Hepatocyte (in vitro differentiated cells): ENCODE data around the gene PGPEP1. TPM values are rescaled to one million over a fixed set of nuclear protein-coding genes. Genes with fewer than 3 reads are reported as not detected.

Source experiments
- DNase-seq: peaks from one replicate; pipeline ENCODE4 v3.0.0-alpha.2; 2016; ENCODE audit warnings: low spot score
- H2AFZ ChIP-seq: fragments of 200-600 bp; sonication (generic); 2 replicates; pipeline ENCODE4 v1.6.0; 2016; ENCODE audit warnings: antibody characterized with exemption, mild to moderate bottlenecking
- H3K27ac ChIP-seq: fragments of 200-600 bp; sonication (generic); 2 replicates; pipeline ENCODE4 v1.5.1; 2016; ENCODE audit warnings: mild to moderate bottlenecking
- H3K27me3 ChIP-seq: fragments of 200-600 bp; sonication (generic); 2 replicates; pipeline ENCODE4 v1.6.1; 2016
- H3K36me3 ChIP-seq: fragments of 200-600 bp; sonication (generic); replicated peaks from 2 replicates; pipeline ENCODE4 v1.5.1; 2016; ENCODE audit warnings: low read depth; ENCODE audit not compliant: insufficient read depth
- H3K4me1 ChIP-seq: fragments of 200-600 bp; sonication (generic); 2 replicates; pipeline ENCODE4 v1.5.1; 2016; ENCODE audit warnings: mild to moderate bottlenecking, moderate library complexity; ENCODE audit not compliant: insufficient read depth
- H3K4me2 ChIP-seq: fragments of 200-600 bp; sonication (generic); 2 replicates; pipeline ENCODE4 v1.6.0; 2016
- H3K4me3 ChIP-seq: fragments of 200-600 bp; sonication (generic); 2 replicates; pipeline ENCODE4 v1.5.1; 2016; ENCODE audit warnings: mild to moderate bottlenecking
- H3K79me2 ChIP-seq: fragments of 200-600 bp; sonication (generic); 2 replicates; pipeline ENCODE4 v1.6.0; 2017; ENCODE audit warnings: mild to moderate bottlenecking
- H3K9me2 ChIP-seq: fragments of 200-600 bp; sonication (generic); replicated peaks from 2 replicates; pipeline ENCODE4 v1.6.0; 2017; ENCODE audit warnings: mild to moderate bottlenecking; ENCODE audit not compliant: insufficient read depth
- H3K9me3 ChIP-seq: fragments of 200-600 bp; sonication (generic); 2 replicates; pipeline ENCODE4 v1.5.1; 2016; ENCODE audit warnings: low read depth, mild to moderate bottlenecking
- H4K20me1 ChIP-seq: fragments of 200-600 bp; sonication (generic); 2 replicates; pipeline ENCODE4 v1.6.0; 2016; ENCODE audit warnings: mild to moderate bottlenecking; ENCODE audit not compliant: insufficient read depth, poor library complexity, severe bottlenecking
- EZH2 ChIP-seq: fragments of 200-600 bp; sonication (generic); IDR thresholded peaks from 2 replicates; pipeline ENCODE4 v1.6.1; 2016; ENCODE audit warnings: antibody characterized with exemption, mild to moderate bottlenecking, borderline replicate concordance
- EZH2phosphoT487 ChIP-seq: fragments of 200-600 bp; sonication (generic); IDR thresholded peaks from one replicate; pipeline ENCODE4 v1.6.1; 2018; ENCODE audit warnings: antibody characterized with exemption, mild to moderate bottlenecking, low read depth, moderate library complexity; ENCODE audit not compliant: unreplicated experiment, severe bottlenecking
- WGBS: methylation state at CpG from one replicate; pipeline ENCODE4 v1.1.6; 2016; ENCODE audit warnings: low lambda C conversion rate; ENCODE audit errors: missing lambda C conversion rate; 5-methylcytosine and 5-hydroxymethylcytosine counted together
- polyA plus RNA-seq: library from polyadenylated mRNA; unstranded; fragments of >200 nt; fragmentation: Nextera tagmentation; extraction: Ambion mirVana; gene quantifications from 2 replicates; pipeline ENCODE4 v1.2.1, GENCODE V29; 2016
- total RNA-seq: library from RNA; depleted of rRNA; stranded (reverse); fragments of >200 nt; gene quantifications from 2 replicates; pipeline ENCODE4 v1.2.3, GENCODE V29; 2014
- TF ChIP-seq, protein P1 (sequence below): fragments of 200-600 bp; sonication (generic); IDR thresholded peaks from 2 replicates; pipeline ENCODE4 v1.5.1; 2016; ENCODE audit warnings: antibody characterized with exemption, mild to moderate bottlenecking; ENCODE audit not compliant: poor library complexity

Gene PGPEP1
- total and polyA plus RNA-seq, 2 experiments from 2014 or later, result 26.8 to 36.1 TPM

- no peak for DNase-seq
- WGBS, result 54% methylated on average over 8 of the region's 9 CpGs
- Histone ChIP-seq H3K4me1 (peaks cover 27% of the 10 kb centered on the region), H4K20me1 (no peaks in the 10 kb centered on the region), H3K9me2 (no peaks in the 10 kb centered on the region), H3K36me3 (no peaks in the 10 kb centered on the region), H3K4me2 (no peak overlapping the region), H3K9me3 (no peaks in the 10 kb centered on the region), H3K27ac (no peak overlapping the region), H3K27me3 (no peaks in the 10 kb centered on the region), H3K4me3 (no peak overlapping the region), H3K79me2 (peaks cover 3% of the 10 kb centered on the region), H2AFZ (no peak overlapping the region)
- TF ChIP-seq EZH2, result no peak
- TF ChIP-seq, protein P1, sequence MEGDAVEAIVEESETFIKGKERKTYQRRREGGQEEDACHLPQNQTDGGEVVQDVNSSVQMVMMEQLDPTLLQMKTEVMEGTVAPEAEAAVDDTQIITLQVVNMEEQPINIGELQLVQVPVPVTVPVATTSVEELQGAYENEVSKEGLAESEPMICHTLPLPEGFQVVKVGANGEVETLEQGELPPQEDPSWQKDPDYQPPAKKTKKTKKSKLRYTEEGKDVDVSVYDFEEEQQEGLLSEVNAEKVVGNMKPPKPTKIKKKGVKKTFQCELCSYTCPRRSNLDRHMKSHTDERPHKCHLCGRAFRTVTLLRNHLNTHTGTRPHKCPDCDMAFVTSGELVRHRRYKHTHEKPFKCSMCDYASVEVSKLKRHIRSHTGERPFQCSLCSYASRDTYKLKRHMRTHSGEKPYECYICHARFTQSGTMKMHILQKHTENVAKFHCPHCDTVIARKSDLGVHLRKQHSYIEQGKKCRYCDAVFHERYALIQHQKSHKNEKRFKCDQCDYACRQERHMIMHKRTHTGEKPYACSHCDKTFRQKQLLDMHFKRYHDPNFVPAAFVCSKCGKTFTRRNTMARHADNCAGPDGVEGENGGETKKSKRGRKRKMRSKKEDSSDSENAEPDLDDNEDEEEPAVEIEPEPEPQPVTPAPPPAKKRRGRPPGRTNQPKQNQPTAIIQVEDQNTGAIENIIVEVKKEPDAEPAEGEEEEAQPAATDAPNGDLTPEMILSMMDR, result no peak
- TF ChIP-seq EZH2phosphoT487, result no peak
Measured at GRCh38 chr19:18294467-18294864, 45.9 kb upstream of the PGPEP1 start.

DNA sequence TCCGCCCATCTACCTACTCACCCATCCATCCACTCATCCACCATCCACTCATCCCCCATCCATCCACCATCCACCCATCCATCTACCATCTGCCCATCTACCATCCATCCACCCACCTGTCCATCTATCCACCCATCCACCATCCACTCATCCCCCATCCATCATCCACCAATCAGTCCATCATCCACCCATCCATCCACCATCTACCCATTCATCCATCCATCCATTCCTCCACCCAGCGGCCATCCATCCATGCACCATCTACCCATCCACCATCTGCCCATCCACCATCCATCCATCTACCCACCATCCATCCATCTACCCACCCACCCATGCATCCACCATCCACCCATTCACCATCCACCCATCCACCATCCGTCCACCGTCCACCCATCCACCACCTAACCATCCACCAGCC lies 45.4 kb upstream of the PGPEP1 start:
- Histone ChIP-seq H3K27ac (no peak overlapping the region), H3K4me1 (peaks cover 21% of the 10 kb centered on the region), H3K79me2 (peaks cover 3% of the 10 kb centered on the region)

GRCh38 chr19:18297308-18297707 lies 43.1 kb upstream of the PGPEP1 start:
- no peak for DNase-seq
- no peaks in the 10 kb centered on the region for H3K79me2 ChIP-seq
- H3K4me1 ChIP-seq, result peaks cover 7% of the 10 kb centered on the region
- no peak overlapping the region for H3K4me3 ChIP-seq
- WGBS, result 41% methylated on average over 4 of the region's 4 CpGs
- no peak overlapping the region for H2AFZ ChIP-seq
- no peaks in the 10 kb centered on the region for H3K9me2 ChIP-seq
- H4K20me1 ChIP-seq, result no peaks in the 10 kb centered on the region
- H3K4me2 ChIP-seq, result no peak overlapping the region
- H3K27ac ChIP-seq, result no peak overlapping the region
- TF ChIP-seq EZH2phosphoT487 (no peak), EZH2 (no peak)
- TF ChIP-seq, protein P1, result no peak
- H3K27me3 ChIP-seq, result no peaks in the 10 kb centered on the region
- H3K9me3 ChIP-seq, result no peaks in the 10 kb centered on the region
- no peaks in the 10 kb centered on the region for H3K36me3 ChIP-seq

More for the DNA sequence above, 45.4 kb upstream of the PGPEP1 start:
- Histone ChIP-seq H3K9me3 (no peaks in the 10 kb centered on the region), H3K27me3 (no peaks in the 10 kb centered on the region), H2AFZ (no peak overlapping the region), H3K36me3 (no peaks in the 10 kb centered on the region), H3K4me3 (no peak overlapping the region), H3K9me2 (no peaks in the 10 kb centered on the region), H4K20me1 (no peaks in the 10 kb centered on the region), H3K4me2 (no peak overlapping the region)
- WGBS, result 100% methylated on average over 2 of the region's 4 CpGs
- no peak for DNase-seq
- no peak for TF ChIP-seq EZH2
- TF ChIP-seq, protein P1, result no peak
- no peak for TF ChIP-seq EZH2phosphoT487

DNA sequence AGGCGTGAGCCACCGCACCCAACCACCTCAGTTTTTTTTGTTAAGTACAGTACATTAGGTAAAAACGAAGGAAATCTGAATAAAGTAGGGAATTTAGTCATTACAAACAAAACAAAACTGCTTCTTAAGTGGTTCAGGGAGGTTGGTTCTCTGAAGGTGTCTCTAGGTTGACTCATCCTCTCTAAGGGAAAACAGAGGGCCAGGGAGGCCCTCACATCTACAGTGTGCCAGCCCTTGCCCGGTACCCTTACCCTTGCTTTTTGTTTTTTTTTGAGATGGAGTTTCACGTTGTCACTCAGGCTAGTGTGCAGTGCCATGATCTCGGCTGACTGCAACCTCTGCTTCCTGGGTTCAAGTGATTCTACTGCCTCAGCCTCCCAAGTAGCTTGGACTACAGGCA lies 41.8 kb upstream of the PGPEP1 start:
- Histone ChIP-seq H3K4me1 (peaks cover 6% of the 10 kb centered on the region), H3K36me3 (no peaks in the 10 kb centered on the region), H3K4me2 (no peak overlapping the region), H3K27ac (no peak overlapping the region), H4K20me1 (no peaks in the 10 kb centered on the region), H3K9me2 (no peaks in the 10 kb centered on the region), H3K9me3 (no peaks in the 10 kb centered on the region), H3K79me2 (no peaks in the 10 kb centered on the region), H2AFZ (no peak overlapping the region), H3K27me3 (no peaks in the 10 kb centered on the region), H3K4me3 (no peak overlapping the region)
- TF ChIP-seq EZH2phosphoT487, result no peak
- no peak for TF ChIP-seq EZH2
- 89% methylated on average over 6 of the region's 6 CpGs for WGBS
- no peak for DNase-seq
